Stomach (tissue), 4 donors: ENCODE measurements around the gene SYCN.

Experiments used
- CTCF ChIP-seq, 7 experiments: fragments of 450-650 bp in 4 of 7; fragments of 200-600 bp in 3 of 7; sonication (generic) in 3 of 7; IDR thresholded peaks; one replicate each; pipeline ENCODE4 v1.5.1; 2016 to 2019; ENCODE audit warnings: antibody characterized with exemption in 7 of 7, control low read depth in 2 of 7, mild to moderate bottlenecking in 1 of 7
- EP300 ChIP-seq: sonication (generic); formaldehyde crosslinking; IDR thresholded peaks from one replicate; pipeline ENCODE4 v1.6.1; 2017; ENCODE audit warnings: antibody characterized with exemption
- POLR2A ChIP-seq, 4 donors: fragments of 450-650 bp; IDR thresholded peaks; one replicate each; pipeline ENCODE4 v1.6.1; 2016; ENCODE audit warnings: antibody characterized with exemption in 4 of 4, control low read depth in 2 of 4, mild to moderate bottlenecking in 1 of 4, moderate library complexity in 1 of 4
- POLR2AphosphoS5 ChIP-seq, 3 donors: sonication (generic); formaldehyde crosslinking; IDR thresholded peaks; one replicate each; pipeline ENCODE4 v1.6.1; 2016; ENCODE audit warnings: antibody characterized with exemption in 3 of 3

- TF ChIP-seq CTCF (IDR thresholded peaks at IDR 0.05) (no peak), POLR2A (IDR thresholded peaks at IDR 0.05) (no peak), EP300 (no peak), POLR2AphosphoS5 (IDR thresholded peaks at IDR 0.05) (no peak)
Observed at GRCh38 chr19:39253374-39254149, 49.5 kb upstream of the SYCN start.
